Mammary epithelial cell (primary cell): ENCODE data around the gene NTN1.

Experiments
- CTCF ChIP-seq, 2 donors: IDR thresholded peaks in 1 of 2; conservative IDR thresholded peaks in 1 of 2; 2 replicates each; pipeline ENCODE4 v1.5.1; 2011 to 2012; ENCODE audit warnings: inconsistent platforms in 2 of 2, low read length in 2 of 2, mild to moderate bottlenecking in 2 of 2, control low read depth in 1 of 2, low read depth in 1 of 2; ENCODE audit not compliant: insufficient read depth in 1 of 2; ENCODE audit errors: extremely low read depth in 1 of 2
- EZH2 ChIP-seq: IDR thresholded peaks from 2 replicates; pipeline ENCODE4 v1.6.1; 2012; ENCODE audit warnings: low read length, inconsistent platforms, borderline replicate concordance

GRCh38 chr17:9051561-9051960 lies 30.3 kb downstream of the NTN1 start:
- no peak for TF ChIP-seq CTCF (conservative IDR thresholded peaks at IDR 0.05 in 1 of 2, IDR thresholded peaks at IDR 0.05 in 1 of 2; ENCODE audit: extremely low read depth in 1 of 2, insufficient read depth in 1 of 2, low read depth in 1 of 2, low read length in 2 of 2)
- no peak for TF ChIP-seq EZH2
